Measurements from ENCODE around the gene DDAH1. TPM values are rescaled to one million over a fixed set of nuclear protein-coding genes. Genes with fewer than 3 reads are reported as not detected.

The DDAH1 gene
- total RNA-seq, 2 donors from 2014 or later: 11.2 to 31.4 TPM

GRCh38 chr1:85276978-85277639 is 187.8 kb downstream of the DDAH1 start:
- DNase-seq: no peak
- Histone ChIP-seq H3K9me3 (no peaks in the 10 kb centered on the region), H3K36me3 (replicated peaks in 1 of 2; ENCODE audit: insufficient read depth in 1 of 2, low read depth in 2 of 2) (no peaks in the 10 kb centered on the region), H3K4me1 (peaks cover 44% of the 10 kb centered on the region), H3K27ac (peak overlapping the region; percentile 35 to 99 (median 96)), H3K4me3 (no peak overlapping the region), H3K27me3 (no peaks in the 10 kb centered on the region)
- WGBS, 2 donors: 46 to 47% methylated on average over 10 to 11 of the region's 11 CpGs
- TF ChIP-seq POLR2A (IDR thresholded peaks at IDR 0.05): no peak
- TF ChIP-seq CTCF (IDR thresholded peaks at IDR 0.05): no peak
- intact Hi-C loops (cut with DNase I): no loop called here
- ATAC-seq: no peak

- H3K27ac ChIP-seq: peak within 1 kb of the TSS; percentile 93 to 99 (median 96)
- intact Hi-C loops (cut with DNase I): no loop called here
- DNase-seq (peak; percentile 98 to 99 (median 98)), ATAC-seq (peak; percentile 96)
- H3K4me3 ChIP-seq: peak within 1 kb of the TSS; percentile 71 to 79
- 0% methylated on average over 27 to 76 of the region's 78 CpGs for WGBS, 2 donors
- TF ChIP-seq CTCF (IDR thresholded peaks at IDR 0.05): no peak
- peak; percentile 89 to 95 (median 92) for TF ChIP-seq POLR2A (IDR thresholded peaks at IDR 0.05)
- H3K9me3 ChIP-seq: no peaks in the 10 kb centered on the region
- peaks cover 51% of the 10 kb centered on the region for H3K4me1 ChIP-seq
- H3K27me3 ChIP-seq: no peaks in the 10 kb centered on the region
- no peaks in the 10 kb centered on the region for H3K36me3 ChIP-seq (replicated peaks in 1 of 2; ENCODE audit: insufficient read depth in 1 of 2, low read depth in 2 of 2)
These were observed 188.6 kb downstream of the DDAH1 start, which contains the start of gene BCL10 for GRCh38 chr1:85276215-85276977. Gene BCL10 (minus strand): TSS chr1:85276632. CDS start chr1:85276352, 280 bp downstream.

- H3K27ac ChIP-seq: peak overlapping the region; percentile 93 to 99 (median 96)
- DNase-seq (no peak), ATAC-seq (no peak)
- TF ChIP-seq CTCF (IDR thresholded peaks at IDR 0.05) (no peak), POLR2A (IDR thresholded peaks at IDR 0.05) (no peak)
- H3K27me3 ChIP-seq: no peaks in the 10 kb centered on the region
- peaks cover 57% of the 10 kb centered on the region for H3K4me1 ChIP-seq
- H3K36me3 ChIP-seq (replicated peaks in 1 of 2; ENCODE audit: insufficient read depth in 1 of 2, low read depth in 2 of 2): no peaks in the 10 kb centered on the region
- H3K9me3 ChIP-seq: no peaks in the 10 kb centered on the region
- intact Hi-C loops (cut with DNase I): no loop called here
- H3K4me3 ChIP-seq: peak overlapping the region; percentile 71 to 79
- 1% methylated on average over 13 of the region's 13 CpGs for WGBS, 2 donors
These were observed 189.2 kb downstream of the DDAH1 start for GRCh38 chr1:85275701-85276214.

- intact Hi-C loops (cut with DNase I): no loop called here
- ATAC-seq: no peak
- WGBS, 2 donors: 21 to 30% methylated on average over 1 of the region's 1 CpG
- Histone ChIP-seq H3K27me3 (no peaks in the 10 kb centered on the region), H3K4me1 (peaks cover 63% of the 10 kb centered on the region), H3K36me3 (replicated peaks in 1 of 2; ENCODE audit: insufficient read depth in 1 of 2, low read depth in 2 of 2) (peaks cover 0 to 5% of the 10 kb centered on the region in 2 donors), H3K4me3 (no peak overlapping the region), H3K27ac (peak overlapping the region; percentile 93 to 99 (median 96)), H3K9me3 (no peaks in the 10 kb centered on the region)
- peak in 1 of 4 donors; percentile 41 for DNase-seq
- no peak for TF ChIP-seq CTCF (IDR thresholded peaks at IDR 0.05)
- peak in 2 of 3 donors; percentile 40 to 45 for TF ChIP-seq POLR2A (IDR thresholded peaks at IDR 0.05)
These were observed 189.9 kb downstream of the DDAH1 start for GRCh38 chr1:85274969-85275453.

All from body of pancreas (tissue), 4 donors.